GM19452 (cell line): ENCODE results near the gene BSG.
"Not testable (repeated sequence)": the region's sequence is repeated elsewhere in the genome, so short reads cannot be mapped to it uniquely, and the experiment has no call there.

Experiments
- ATAC-seq: cut with Tn5 transposase; IDR thresholded peaks from one replicate; pipeline ENCODE4 v1.9.1; 2021; ENCODE audit not compliant: unreplicated experiment

BSG gene

GRCh38 chr19:585146-585545 lies 12.8 kb downstream of the BSG start:
- ATAC-seq = not testable (repeated sequence)

GRCh38 chr19:585551-586110 lies 13.2 kb downstream of the BSG start:
- ATAC-seq = no peak

- no peak for ATAC-seq
Observed at GRCh38 chr19:588093-588740, 15.8 kb downstream of the BSG start.

- ATAC-seq = no peak
Observed at GRCh38 chr19:588741-589692, 16.6 kb downstream of the BSG start.

- ATAC-seq = no peak
Observed at GRCh38 chr19:589693-590395, 17.4 kb downstream of the BSG start, which contains the start of gene HCN2. Gene HCN2 (plus strand): TSS chr19:589881. CDS start chr19:589946, 65 bp downstream.

- no peak for ATAC-seq
Observed at GRCh38 chr19:590396-590745, 18.0 kb downstream of the BSG start.

- no peak for ATAC-seq
Observed at GRCh38 chr19:590750-591098, 18.3 kb downstream of the BSG start.

GRCh38 chr19:591099-591958 lies 18.9 kb downstream of the BSG start:
- ATAC-seq = no peak

- no peak for ATAC-seq
Observed at GRCh38 chr19:592101-592500, 19.7 kb downstream of the BSG start.

- ATAC-seq = no peak
Observed at GRCh38 chr19:593055-593454, 20.7 kb downstream of the BSG start.

GRCh38 chr19:593505-593904 lies 21.1 kb downstream of the BSG start:
- no peak for ATAC-seq

- ATAC-seq = no peak
Observed at GRCh38 chr19:594265-594870, 22.0 kb downstream of the BSG start.

- ATAC-seq = no peak
Observed at GRCh38 chr19:595326-596262, 23.2 kb downstream of the BSG start.

GRCh38 chr19:596263-596655 lies 23.9 kb downstream of the BSG start:
- ATAC-seq = no peak

GRCh38 chr19:597406-598315 lies 25.3 kb downstream of the BSG start:
- ATAC-seq = no peak

GRCh38 chr19:601310-601709 lies 28.9 kb downstream of the BSG start:
- no peak for ATAC-seq

- no peak for ATAC-seq
Observed at GRCh38 chr19:601790-602189, 29.4 kb downstream of the BSG start.
